HG02642 (cell line): ENCODE results near the gene RNF150.
"Not testable (repeated sequence)": the region's sequence is repeated elsewhere in the genome, so short reads cannot be mapped to it uniquely, and the experiment has no call there.

Source experiments
- ATAC-seq: cut with Tn5 transposase; IDR thresholded peaks from one replicate; pipeline ENCODE4 v1.9.1; 2021; ENCODE audit warnings: mild to moderate bottlenecking; ENCODE audit not compliant: unreplicated experiment, poor library complexity

RNF150 gene

DNA sequence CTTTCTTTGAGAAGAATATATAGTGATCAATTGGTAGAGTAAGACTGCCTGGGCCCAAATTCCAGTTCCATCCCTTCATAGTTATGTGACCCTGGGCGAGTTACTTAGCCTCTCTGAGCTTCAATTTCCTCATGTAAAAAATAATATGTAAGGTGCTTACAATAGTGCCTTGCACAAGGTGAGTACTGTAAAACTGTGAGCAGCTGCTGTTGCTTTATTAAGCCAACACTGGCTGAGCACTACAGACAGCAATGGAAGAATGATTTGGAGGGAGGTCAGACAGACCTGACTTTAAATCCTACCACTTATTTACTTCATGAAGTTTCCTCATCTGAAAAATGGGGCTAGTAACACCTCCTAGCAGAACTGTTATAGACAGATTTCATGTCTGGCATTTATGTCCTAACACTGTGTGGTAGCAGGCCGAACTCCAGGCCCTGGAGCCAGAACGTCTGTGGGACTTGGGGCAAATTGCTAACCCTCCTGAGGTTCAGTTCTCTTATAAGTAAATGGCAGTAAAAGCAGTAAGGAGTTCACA is 53.8 kb downstream of the RNF150 start:
- no peak for ATAC-seq

- ATAC-seq: no peak
Measured at GRCh38 chr4:141078871-141079270, 54.4 kb downstream of the RNF150 start.

DNA sequence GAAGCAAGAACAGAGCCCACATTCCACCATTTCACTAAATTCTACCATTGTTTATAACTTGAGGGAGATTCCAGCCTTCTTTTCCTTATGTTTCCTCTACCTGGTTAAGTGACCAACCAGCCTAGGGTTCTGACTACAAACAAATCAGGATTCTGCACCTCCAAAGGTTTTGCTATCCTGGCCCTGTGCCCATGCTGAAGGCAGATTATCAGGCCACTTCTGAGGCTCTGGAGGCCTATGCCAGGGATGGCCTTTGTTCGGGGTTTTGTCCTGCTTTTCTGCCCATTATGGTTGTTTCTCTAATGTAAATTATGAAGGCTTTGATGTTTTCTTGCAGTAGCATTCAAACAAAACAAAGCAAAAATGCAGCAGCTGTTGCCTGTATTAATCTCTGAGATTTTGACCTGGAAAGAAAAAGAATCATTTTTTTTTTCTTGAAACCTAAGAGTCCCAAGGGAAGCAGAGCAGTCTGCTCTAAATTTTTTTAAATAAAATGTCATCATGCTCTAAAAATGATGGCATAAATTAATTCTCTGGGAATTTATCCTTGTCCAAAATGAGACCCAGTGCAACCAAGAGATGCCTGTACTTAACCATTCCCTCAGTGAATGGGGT is 55.6 kb downstream of the RNF150 start:
- no peak for ATAC-seq

DNA sequence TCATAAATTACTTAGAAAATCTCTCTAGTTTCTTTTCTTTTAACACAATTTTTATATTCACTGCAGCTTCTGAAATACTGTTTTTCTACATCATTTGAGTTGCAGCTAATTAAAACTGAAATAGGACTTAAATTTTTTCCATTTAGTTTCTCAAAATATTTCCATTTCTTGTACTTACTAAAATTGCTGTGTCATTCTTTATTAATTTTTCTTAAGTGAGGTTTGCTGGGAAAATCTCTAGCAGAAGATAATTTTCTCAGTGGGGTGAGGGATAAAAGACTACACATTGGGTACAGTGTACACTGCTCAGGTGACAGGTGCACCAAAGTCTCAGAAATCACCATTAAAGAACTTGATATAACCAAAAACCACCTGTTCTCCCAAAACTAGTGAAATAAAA is 57.7 kb downstream of the RNF150 start:
- no peak for ATAC-seq

DNA sequence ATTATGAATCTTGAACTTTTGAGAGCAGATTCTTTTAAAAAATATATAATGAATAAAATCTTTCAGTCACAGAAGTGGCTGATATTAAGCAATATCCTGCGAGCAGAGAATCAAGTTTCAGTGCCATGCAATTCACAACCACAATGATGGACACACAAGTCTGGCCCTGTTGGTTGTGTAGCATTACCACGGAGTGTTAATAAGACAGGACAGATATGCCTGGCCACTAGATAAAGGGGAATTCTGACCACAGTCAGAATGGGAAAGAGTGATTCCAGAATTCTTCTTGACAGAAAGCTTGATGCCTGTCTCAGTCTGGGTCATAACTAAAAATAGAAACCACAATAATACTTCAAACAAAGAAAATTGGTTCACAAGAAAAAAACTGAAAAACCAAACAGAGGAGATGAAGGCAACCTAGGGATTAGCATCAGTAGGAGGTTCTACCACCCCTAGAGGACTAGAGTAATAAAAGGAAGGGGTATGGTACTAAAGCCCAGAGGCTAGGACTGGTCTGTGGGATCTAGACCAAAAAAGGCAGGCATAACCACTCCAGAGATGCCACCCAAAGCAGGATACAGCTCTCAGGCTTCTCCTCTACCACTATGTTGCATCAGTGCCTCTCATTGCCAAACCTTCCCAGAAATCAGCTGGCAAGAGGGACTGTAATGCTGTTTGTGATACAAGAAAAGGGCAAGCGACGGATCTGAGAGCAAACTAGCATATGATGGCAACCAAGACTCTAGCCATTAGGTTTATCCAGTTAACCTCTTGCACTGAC is 59.0 kb downstream of the RNF150 start:
- no peak for ATAC-seq

DNA sequence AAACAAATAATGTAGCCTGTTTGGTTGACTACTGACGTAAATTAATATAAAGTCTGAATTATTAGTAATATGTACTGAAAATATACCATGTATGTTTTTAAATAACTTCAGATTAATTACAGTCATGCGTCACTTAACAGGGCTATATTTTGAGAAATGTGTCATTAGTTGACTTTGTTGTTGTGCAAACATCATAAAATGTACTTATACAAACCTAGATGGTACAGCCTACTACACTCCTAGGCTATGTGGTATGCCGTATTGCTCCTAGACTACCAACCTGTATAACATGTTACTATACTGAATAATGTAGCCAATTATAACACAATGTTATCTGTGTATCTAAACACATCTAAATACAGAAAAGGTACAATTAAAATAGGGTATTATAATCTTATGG is 66.6 kb downstream of the RNF150 start:
- ATAC-seq: no peak

DNA sequence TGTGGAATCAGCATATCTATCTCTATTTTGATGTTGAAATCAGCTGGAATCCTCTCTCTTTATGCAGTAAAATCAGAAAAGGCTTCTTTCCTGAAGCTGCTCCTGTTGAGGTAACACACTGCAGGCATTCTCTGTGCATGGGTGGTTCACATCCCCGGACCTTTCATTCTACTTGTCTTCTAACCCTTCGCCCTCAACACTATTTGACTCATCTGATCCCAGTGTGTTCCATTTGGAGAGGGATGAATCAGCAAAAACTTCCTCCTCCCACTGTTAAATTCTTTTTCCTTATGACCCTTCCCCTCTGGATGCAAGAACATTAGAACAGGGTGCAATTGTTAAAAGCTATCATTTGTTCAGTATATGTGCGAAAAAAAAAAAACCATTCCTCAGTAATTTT is 67.4 kb downstream of the RNF150 start:
- no peak for ATAC-seq

- no peak for ATAC-seq
Measured at GRCh38 chr4:141062651-141063050, 70.6 kb downstream of the RNF150 start.

DNA sequence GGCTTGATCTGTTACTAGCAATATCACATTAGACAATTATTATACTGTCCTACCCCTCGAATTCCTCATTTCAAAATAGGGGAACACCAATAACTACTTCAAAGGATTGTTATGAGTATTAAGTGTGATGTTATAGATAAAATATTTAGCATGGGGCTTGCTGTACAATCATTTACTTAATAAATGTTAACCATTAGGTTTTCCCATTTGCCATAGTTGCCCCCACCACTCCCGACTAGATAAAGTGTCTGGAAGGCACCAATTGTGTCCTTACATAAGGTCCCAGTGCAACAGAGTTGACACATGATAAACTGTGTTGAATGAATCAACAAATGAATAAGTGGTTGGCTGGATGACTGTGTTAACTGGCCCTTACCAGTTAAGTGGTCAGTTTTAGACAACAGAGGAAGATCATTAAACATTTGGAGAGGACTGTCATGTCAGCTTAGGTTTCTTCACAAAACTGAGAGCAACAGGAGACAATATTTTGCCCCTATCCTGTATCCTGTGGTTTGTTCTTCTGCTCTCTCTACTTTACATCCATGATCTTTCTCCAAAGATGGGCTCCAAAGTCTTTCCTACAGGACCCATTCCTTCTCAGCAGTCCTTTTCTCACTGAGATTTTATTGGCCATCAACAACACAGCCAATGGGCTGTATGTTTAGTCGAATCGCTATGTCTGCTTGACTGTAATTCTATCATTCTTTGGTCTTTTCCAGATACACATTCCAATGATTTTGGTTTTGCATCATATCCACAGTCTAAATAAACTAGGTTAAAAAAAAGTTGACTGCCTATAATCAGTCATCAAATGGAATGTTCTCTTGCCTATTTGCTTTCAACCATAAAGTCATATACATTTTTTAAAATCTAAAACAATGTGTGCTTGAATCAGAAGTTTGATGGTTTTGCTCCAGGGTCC is 74.4 kb downstream of the RNF150 start:
- ATAC-seq: no peak

DNA sequence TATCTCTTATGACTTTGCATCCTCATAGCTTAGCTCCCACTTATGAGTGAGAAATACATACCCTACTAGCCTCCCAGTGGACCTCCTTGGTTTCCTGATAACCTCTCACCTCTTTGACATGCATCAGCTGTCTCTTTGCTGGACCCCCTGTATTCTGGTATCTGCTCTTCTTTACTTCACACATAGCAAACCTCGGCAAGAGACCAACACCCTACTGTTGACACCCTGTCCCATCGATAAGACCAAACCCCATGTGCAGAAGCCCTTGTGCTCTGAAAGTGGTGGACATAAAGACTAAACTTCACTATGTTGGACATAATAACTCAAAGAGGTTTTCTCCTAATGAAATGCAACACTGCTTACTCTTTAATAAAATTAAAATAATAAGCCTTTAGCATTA is 75.7 kb downstream of the RNF150 start:
- no peak for ATAC-seq

- ATAC-seq: no peak
Measured at GRCh38 chr4:141056473-141056872, 76.8 kb downstream of the RNF150 start.

GRCh38 chr4:141054446-141054845 is 78.8 kb downstream of the RNF150 start:
- ATAC-seq: no peak

DNA sequence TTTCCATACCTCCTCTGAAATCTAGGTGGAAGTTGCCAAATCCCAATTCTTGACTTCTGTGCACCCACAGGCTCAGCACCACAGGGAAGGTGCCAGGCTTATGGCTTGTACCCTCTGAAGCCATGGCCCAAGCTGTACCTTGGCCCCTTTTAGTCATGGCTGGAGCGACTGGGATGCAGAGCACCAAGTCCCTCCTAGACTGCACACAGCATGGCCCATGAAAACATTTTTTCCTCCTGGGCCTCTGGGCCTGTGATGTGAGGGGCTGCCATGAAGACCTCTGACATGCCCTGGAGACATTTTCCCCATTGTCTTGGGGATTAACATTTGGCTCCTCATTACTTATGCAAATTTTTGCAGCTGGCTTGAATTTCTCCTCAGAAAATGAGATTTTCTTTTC is 82.3 kb downstream of the RNF150 start:
- ATAC-seq: not testable (repeated sequence)

- no peak for ATAC-seq
Measured at GRCh38 chr4:141047228-141047884, 85.9 kb downstream of the RNF150 start.

GRCh38 chr4:141046255-141046654 is 87.0 kb downstream of the RNF150 start:
- ATAC-seq: no peak

DNA sequence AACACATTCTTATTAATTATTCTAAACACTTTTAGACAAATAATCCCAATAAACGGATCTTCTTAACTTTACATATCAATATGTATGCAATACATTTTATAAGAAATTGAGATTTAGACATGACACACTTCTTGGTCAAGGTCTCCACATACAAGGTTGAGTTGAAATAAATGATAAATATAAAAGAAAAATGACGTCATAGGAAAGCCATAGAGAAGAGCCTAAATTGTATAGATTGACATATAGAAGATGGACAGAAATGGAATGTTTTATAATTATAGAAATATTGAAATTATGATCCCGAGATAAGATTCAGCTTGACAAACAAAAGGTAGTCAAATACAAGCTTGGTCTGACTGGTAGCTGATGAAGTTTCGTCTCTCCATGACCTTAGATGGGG is 87.4 kb downstream of the RNF150 start:
- ATAC-seq: no peak

DNA sequence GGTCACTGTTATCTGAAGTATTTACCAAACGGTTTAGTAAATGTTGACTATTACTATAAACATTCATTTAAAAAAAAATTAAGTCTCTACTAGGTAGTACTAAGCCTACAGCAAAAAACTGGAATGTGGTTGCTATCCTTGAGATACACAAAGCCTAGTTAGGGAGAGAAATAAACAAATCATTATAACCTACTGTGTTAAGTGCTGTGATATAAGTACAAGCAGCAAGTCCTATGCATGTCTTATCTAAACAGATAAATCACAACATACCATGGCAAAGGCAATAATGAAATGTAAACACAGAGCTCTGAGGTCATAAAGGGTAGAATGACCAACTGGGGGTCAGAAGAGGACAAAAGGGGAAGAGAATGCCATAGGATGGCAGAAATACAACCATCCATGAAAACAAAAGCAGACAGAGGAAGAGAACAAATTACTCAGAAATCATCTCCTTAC is 92.2 kb downstream of the RNF150 start:
- ATAC-seq: no peak

GRCh38 chr4:141039156-141039555 is 94.1 kb downstream of the RNF150 start:
- ATAC-seq: no peak

GRCh38 chr4:141038428-141038827 is 94.8 kb downstream of the RNF150 start:
- no peak for ATAC-seq

GRCh38 chr4:141037446-141037845 is 95.8 kb downstream of the RNF150 start:
- ATAC-seq: no peak
